NOMO-1 treated with dmso at 0.1 percent for 144 hours (cell line): ENCODE results near the gene DNAH10.

Experiments
- DNase-seq: peaks from one replicate; lab custom pipeline; 2025; ENCODE audit not compliant: unreplicated experiment; lab: John Stamatoyannopoulos, UW

The DNAH10 gene

GRCh38 chr12:123836292-123836691, 74.2 kb downstream of the DNAH10 start:
- DNase-seq = no peak

DNA sequence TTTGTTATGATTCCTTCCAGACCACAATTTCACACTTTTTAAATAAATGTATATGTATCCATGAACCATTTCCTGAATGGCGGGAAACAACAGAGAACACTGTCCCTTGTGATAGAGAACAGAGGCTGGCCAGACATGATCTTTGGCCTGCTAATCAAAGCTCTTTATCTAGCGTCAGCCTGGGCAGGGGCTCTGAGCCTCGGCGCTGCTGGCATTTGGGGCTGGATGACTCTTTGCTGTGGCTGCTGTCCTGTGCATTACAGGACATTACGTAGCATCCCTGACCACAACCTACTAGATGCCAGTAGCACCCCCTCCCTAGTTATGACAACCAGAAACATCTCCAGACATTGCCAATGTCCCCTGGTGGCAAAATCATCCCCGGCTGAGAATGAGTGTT, 77.7 kb downstream of the DNAH10 start:
- DNase-seq = no peak

DNA sequence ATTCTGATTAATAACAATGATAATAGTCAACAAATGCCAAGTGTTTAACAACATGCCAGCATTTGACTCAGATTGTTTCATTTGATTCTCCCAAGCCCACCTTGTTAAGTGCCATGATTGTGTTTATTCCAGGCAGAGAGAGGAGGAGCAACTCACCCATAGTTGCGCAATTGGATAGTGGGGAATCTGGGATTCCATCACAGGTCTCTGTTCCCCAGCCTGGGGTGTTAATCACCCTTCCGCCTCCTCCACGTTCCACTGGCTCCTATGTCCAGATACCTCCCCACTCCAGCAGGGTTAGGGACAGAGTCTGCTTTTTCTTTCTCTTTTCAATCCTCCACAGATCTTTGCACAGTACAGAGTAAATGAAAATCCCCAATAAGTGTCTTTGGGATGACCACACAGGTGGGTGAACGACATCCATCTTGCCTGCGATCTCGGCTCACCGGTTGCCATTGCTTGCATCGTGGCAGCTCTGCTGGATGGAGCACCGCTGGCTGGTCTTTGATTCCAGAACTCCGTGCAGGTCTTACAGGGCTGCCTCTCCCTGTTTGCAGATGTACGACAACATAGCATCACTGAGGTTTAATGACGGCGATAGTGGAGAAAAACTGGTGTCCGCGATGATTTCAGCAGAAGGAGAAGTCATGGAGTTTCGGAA, 78.8 kb downstream of the DNAH10 start:
- no peak for DNase-seq

- DNase-seq = no peak
These were observed 82.0 kb downstream of the DNAH10 start for GRCh38 chr12:123843912-123844748.

DNA sequence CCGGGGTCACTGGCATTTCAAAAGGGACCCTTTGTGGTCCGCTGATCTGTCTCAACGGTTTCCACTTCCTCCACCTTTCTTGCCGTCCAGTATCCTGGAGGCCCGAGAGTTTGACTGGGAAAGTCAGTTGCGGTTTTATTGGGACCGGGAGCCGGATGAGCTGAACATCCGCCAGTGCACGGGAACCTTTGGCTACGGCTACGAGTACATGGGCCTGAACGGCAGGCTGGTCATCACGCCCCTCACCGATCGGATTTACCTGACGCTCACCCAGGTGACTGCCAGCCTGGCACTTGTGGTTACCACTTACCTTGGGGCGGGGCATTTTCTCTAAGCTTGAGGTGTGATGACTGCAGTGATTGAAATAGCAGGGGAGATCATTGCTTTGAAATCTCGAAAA, 83.8 kb downstream of the DNAH10 start:
- DNase-seq = no peak

DNA sequence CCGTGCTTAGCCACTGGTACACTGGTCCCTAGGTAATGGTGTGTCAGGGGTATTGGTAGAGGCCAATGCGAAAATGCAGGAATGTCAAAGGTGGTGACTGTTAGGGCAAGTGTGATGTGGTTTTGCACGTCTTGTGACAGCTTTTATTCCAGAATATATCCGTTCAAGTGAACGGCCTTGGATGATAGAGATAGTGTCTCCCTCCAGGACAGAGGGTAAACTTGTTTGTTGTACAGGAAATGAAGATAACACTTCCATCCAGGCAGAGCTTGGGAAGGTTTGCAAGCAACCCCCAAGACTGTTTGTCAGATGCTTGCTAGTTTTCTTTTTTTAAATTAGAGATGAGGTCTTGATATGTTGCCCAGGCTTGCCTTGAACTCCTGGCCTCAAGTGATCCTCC, 84.2 kb downstream of the DNAH10 start:
- DNase-seq = no peak

- no peak for DNase-seq
These were observed 84.9 kb downstream of the DNAH10 start for GRCh38 chr12:123847019-123847418.

GRCh38 chr12:123847876-123848275, 85.8 kb downstream of the DNAH10 start:
- DNase-seq = no peak

GRCh38 chr12:123849517-123849916, 87.4 kb downstream of the DNAH10 start:
- no peak for DNase-seq

GRCh38 chr12:123850246-123851134, 88.4 kb downstream of the DNAH10 start:
- no peak for DNase-seq

- no peak for DNase-seq
These were observed 91.4 kb downstream of the DNAH10 start for GRCh38 chr12:123853396-123854070.

- no peak for DNase-seq
These were observed 92.1 kb downstream of the DNAH10 start for GRCh38 chr12:123854232-123854631.

DNA sequence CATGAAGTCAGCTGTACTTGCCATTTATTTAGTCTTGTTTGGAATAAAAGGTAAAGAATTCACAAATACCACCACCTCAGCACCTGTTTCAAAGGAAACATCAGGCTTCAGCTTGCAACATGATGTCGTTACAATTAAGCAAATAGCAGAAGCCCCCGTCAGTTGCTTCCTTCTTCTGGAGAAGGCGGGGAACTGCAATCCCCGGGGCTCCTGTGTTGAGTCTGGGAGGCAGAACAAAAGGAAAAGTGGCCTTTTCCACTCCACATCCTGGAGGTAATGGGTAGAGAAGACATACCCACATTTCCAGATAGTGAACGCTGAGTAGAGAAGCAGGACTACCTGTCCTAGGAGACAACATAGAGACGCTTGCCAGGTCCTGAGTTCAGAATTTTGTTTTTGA, 92.8 kb downstream of the DNAH10 start:
- DNase-seq = no peak

- no peak for DNase-seq
These were observed 94.6 kb downstream of the DNAH10 start for GRCh38 chr12:123856681-123857080.

GRCh38 chr12:123858176-123858575, 96.1 kb downstream of the DNAH10 start:
- no peak for DNase-seq

DNA sequence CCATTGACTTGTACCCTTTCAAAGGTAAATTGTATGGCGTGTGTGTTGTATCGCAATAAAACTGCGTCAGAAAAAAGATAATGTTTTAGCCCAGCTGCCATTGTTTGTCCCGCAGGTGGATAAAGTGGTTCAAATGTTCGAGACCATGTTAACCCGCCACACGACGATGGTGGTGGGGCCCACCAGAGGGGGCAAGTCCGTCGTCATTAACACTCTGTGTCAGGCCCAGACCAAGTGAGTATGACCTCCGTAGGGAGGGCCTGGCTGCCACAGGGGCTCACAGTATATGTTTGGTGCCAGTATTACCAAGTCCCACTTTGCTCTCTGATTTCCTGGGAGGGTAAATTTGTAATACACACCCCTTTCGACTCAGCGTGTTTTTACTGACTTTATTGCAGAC, 96.9 kb downstream of the DNAH10 start:
- DNase-seq = no peak

DNA sequence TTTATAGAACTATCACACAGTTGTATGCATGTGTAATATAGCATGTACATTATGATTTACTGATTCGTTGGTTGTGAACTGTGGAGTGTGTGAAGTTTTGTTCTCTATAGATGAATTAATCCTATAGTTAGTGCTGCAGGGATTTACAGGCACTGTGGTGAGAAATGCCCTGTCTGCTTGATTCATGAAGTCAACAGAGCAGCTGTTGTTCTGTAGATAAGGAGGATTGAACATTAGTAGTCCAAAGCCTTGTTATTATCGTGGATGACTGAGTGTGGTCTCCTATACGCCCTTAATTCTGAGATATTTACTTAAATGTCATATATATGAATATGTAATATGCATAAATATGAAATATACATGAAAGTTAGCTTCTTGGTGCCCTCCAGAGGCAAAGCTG, 98.3 kb downstream of the DNAH10 start:
- DNase-seq = no peak

- DNase-seq = no peak
These were observed 99.3 kb downstream of the DNAH10 start for GRCh38 chr12:123861392-123861791.

DNA sequence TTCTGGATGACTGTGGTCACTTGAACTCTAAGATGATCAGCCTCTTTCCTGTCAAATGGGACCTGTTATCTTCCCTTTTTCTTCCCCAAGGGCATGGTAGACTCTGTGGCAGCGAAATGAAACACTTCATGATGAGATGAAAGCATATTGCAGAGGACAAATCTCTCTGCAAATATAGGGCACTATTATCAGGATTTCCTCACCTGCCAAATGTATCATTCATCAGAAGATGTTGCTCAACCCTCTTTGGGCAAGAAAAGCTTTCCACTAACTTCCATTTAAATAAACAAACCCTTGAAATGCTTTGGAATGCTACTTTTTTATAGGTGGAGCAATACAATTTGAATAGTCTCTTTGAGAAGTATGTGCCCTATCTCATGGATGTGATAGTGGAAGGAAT, 105.0 kb downstream of the DNAH10 start:
- DNase-seq = no peak

DNA sequence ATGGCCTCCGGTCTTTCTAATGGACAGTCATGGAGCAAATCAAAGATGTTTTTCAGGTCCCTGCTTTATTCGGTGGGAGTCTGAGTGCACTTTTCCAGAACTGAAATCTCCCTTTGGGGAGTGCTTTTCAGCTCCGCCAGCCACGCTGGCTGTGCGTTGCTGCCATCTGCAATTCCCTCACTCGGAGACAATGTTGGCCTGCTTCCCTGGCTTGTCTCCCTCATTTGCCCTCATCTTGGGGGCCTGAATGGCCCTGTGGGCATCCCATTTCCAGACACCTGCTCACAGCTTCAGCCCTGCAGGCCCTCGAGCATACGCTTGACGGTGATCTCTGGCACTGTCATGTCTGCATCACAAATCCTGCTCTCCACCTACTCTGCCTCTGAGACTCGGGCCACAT, 106.7 kb downstream of the DNAH10 start:
- no peak for DNase-seq

- no peak for DNase-seq
These were observed 111.7 kb downstream of the DNAH10 start for GRCh38 chr12:123873793-123874192.
